ENCODE results near the gene ACER1. TPM values are rescaled to one million over a fixed set of nuclear protein-coding genes. Genes with fewer than 3 reads are reported as not detected.
"Not testable (repeated sequence)": the region's sequence is repeated elsewhere in the genome, so short reads cannot be mapped to it uniquely, and the experiment has no call there.

ACER1 gene
- polyA plus RNA-seq, 1 of the 3 experiments (the other 2 are of a cell fraction) = not detected

DNA sequence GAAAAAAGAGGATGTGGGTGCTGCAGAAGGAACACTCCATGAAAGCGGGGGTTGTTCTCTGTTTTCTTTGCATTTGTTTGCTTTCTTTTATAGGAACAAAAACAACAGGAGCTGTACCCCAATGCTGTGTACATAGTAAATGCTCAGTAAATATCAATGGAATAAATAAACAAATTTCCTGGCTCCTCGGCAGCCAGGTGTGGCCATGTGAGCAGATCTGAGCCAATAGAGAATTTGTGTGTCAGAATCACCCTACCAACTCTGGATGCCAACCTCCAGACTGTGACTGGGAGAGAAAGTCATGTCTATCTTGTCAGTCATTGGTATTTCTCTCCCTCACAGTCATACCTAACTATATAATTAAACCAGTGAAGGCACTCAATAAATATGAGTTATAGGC, 17.3 kb upstream of the ACER1 start:
- H3K4me2 ChIP-seq = no peak overlapping the region
- CTCF ChIA-PET = no interaction called here

DNA sequence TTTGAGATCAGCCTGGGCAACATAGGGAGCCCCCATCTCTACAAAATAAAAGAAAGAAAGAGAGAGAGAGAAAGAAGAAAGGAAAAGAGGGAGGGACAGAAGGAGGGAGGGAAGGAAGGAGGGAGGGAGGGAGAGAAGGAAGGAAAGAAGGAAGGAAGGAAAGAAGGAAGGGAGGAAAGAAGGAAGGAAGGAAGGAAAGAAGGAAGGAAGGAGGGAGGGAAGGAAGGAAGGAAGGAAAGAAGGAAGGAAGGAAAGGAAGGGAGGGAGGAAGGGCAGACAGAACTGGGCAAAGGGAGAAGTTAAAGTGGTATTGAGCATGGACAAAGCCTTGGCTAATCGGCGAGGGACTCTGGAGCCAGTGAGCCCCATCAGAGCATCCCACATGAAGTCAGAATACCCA, 15.9 kb upstream of the ACER1 start:
- H3K36me3 ChIP-seq (replicated peaks in 1 of 2; ENCODE audit: control insufficient read depth in 1 of 2, insufficient read depth in 2 of 2, low read length in 1 of 2); H3K27me3 ChIP-seq (ENCODE audit: insufficient read depth); H2AFZ ChIP-seq (ENCODE audit: low read depth); H3K4me3 ChIP-seq (ENCODE audit: low read depth in 2 of 2, low read length in 1 of 2); H3K4me1 ChIP-seq (ENCODE audit: control insufficient read depth in 1 of 2, insufficient read depth in 2 of 2, low read depth in 1 of 2, low read length in 1 of 2); DNase-seq; H4K20me1 ChIP-seq (ENCODE audit: insufficient read depth); H3K9me2 ChIP-seq; CTCF ChIA-PET; H3K9me3 ChIP-seq; H3F3A ChIP-seq (replicated peaks; ENCODE audit: insufficient read depth); POLR2A ChIA-PET; H3K79me2 ChIP-seq (ENCODE audit: insufficient read depth); H3K4me2 ChIP-seq; H3K27ac ChIP-seq (ENCODE audit: low read depth in 2 of 2, low read length in 1 of 2); H3K9ac ChIP-seq: not testable (repeated sequence)
- WGBS (ENCODE audit: low lambda C conversion rate) = 13% methylated on average over 2 of the region's 2 CpGs

More for the DNA sequence above, 17.3 kb upstream of the ACER1 start:
- no peaks in the 10 kb centered on the region for H3K36me3 ChIP-seq (replicated peaks in 1 of 2; ENCODE audit: control insufficient read depth in 1 of 2, insufficient read depth in 2 of 2, low read length in 1 of 2)
- no peak overlapping the region for H3K4me3 ChIP-seq (ENCODE audit: low read depth in 2 of 2, low read length in 1 of 2)
- no peak for TF ChIP-seq POLR2AphosphoS5 (IDR thresholded peaks at IDR 0.05; ENCODE audit: low read depth, low read length)
- no peak for TF ChIP-seq GABPA (IDR thresholded peaks at IDR 0.05; ENCODE audit: low read depth)
- TF ChIP-seq TEAD4 (IDR thresholded peaks at IDR 0.05; ENCODE audit: borderline replicate concordance, insufficient read depth) = no peak
- no peak for TF ChIP-seq SIN3A (IDR thresholded peaks at IDR 0.05; ENCODE audit: borderline replicate concordance, low read depth, low read length)
- no peak for TF ChIP-seq MEF2A (IDR thresholded peaks at IDR 0.05; ENCODE audit: borderline replicate concordance, low read depth)
- TF ChIP-seq, protein P1, sequence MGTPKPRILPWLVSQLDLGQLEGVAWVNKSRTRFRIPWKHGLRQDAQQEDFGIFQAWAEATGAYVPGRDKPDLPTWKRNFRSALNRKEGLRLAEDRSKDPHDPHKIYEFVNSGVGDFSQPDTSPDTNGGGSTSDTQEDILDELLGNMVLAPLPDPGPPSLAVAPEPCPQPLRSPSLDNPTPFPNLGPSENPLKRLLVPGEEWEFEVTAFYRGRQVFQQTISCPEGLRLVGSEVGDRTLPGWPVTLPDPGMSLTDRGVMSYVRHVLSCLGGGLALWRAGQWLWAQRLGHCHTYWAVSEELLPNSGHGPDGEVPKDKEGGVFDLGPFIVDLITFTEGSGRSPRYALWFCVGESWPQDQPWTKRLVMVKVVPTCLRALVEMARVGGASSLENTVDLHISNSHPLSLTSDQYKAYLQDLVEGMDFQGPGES (IDR thresholded peaks at IDR 0.05; ENCODE audit: low read depth, low read length) = no peak
- no peak for TF ChIP-seq CHD2 (IDR thresholded peaks at IDR 0.05; ENCODE audit: low read length, partially characterized antibody)
- H3K27me3 ChIP-seq (ENCODE audit: insufficient read depth) = no peaks in the 10 kb centered on the region; the same call in 1 of the 2 replicates
- WGBS (ENCODE audit: low lambda C conversion rate) = 21% methylated on average over 2 of the region's 2 CpGs
- no peaks in the 10 kb centered on the region for H3K79me2 ChIP-seq (ENCODE audit: insufficient read depth)
- H3K9me3 ChIP-seq = no peaks in the 10 kb centered on the region
- H3K9me2 ChIP-seq = no peaks in the 10 kb centered on the region
- no peak overlapping the region for H3K9ac ChIP-seq
- no peak overlapping the region for H3K27ac ChIP-seq (ENCODE audit: low read depth in 2 of 2, low read length in 1 of 2)
- no peaks in the 10 kb centered on the region for H4K20me1 ChIP-seq (ENCODE audit: insufficient read depth)
- no peak overlapping the region for H2AFZ ChIP-seq (ENCODE audit: low read depth)
- POLR2A ChIA-PET = no interaction called here
- no peaks in the 10 kb centered on the region for H3F3A ChIP-seq (replicated peaks; ENCODE audit: insufficient read depth)
- no peaks in the 10 kb centered on the region for H3K4me1 ChIP-seq (ENCODE audit: control insufficient read depth in 1 of 2, insufficient read depth in 2 of 2, low read depth in 1 of 2, low read length in 1 of 2)
- DNase-seq = no peak

DNA sequence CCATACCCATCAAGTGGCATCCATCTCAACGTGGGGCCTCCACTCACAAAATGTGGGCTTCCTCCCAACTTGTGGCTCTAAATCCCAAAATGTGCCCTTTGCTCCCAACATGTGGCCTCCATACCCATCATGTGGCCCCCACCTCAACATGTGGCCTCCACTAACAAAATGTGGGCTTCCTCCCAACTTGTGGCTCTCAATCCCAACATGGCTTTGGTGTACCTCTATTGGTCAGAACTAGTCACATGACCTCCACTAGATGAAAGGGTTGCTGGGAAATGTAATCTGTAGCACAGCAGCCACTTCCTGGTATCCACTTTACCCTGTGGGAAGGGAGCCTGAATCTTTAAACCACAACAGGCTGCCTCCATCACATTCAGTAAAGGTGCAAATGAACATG, 10.1 kb upstream of the ACER1 start:
- Histone ChIP-seq H2AFZ (ENCODE audit: low read depth) (no peak overlapping the region), H4K20me1 (ENCODE audit: insufficient read depth) (no peaks in the 10 kb centered on the region), H3K27ac (ENCODE audit: low read depth in 2 of 2, low read length in 1 of 2) (no peak overlapping the region), H3K79me2 (ENCODE audit: insufficient read depth) (no peaks in the 10 kb centered on the region), H3K4me2 (no peak overlapping the region), H3K27me3 (ENCODE audit: insufficient read depth) (no peaks in the 10 kb centered on the region; the same call in 1 of the 2 replicates), H3K9me2 (no peaks in the 10 kb centered on the region), H3K4me1 (ENCODE audit: control insufficient read depth in 1 of 2, insufficient read depth in 2 of 2, low read depth in 1 of 2, low read length in 1 of 2) (no peaks in the 10 kb centered on the region), H3K9ac (no peak overlapping the region), H3F3A (replicated peaks; ENCODE audit: insufficient read depth) (no peaks in the 10 kb centered on the region), H3K9me3 (no peaks in the 10 kb centered on the region), H3K36me3 (replicated peaks in 1 of 2; ENCODE audit: control insufficient read depth in 1 of 2, insufficient read depth in 2 of 2, low read length in 1 of 2) (no peaks in the 10 kb centered on the region), H3K4me3 (ENCODE audit: low read depth in 2 of 2, low read length in 1 of 2) (no peak overlapping the region)
- 59% methylated on average over 1 of the region's 1 CpG for WGBS (ENCODE audit: low lambda C conversion rate)
- ChIA-PET POLR2A (no interaction called here), CTCF (no interaction called here)
- TF ChIP-seq, protein P2, sequence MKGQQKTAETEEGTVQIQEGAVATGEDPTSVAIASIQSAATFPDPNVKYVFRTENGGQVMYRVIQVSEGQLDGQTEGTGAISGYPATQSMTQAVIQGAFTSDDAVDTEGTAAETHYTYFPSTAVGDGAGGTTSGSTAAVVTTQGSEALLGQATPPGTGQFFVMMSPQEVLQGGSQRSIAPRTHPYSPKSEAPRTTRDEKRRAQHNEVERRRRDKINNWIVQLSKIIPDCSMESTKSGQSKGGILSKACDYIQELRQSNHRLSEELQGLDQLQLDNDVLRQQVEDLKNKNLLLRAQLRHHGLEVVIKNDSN (IDR thresholded peaks at IDR 0.05; ENCODE audit: borderline replicate concordance, low read depth) = peak; percentile 33; the same call in 1 of the 2 replicates
- TF ChIP-seq, protein P3, sequence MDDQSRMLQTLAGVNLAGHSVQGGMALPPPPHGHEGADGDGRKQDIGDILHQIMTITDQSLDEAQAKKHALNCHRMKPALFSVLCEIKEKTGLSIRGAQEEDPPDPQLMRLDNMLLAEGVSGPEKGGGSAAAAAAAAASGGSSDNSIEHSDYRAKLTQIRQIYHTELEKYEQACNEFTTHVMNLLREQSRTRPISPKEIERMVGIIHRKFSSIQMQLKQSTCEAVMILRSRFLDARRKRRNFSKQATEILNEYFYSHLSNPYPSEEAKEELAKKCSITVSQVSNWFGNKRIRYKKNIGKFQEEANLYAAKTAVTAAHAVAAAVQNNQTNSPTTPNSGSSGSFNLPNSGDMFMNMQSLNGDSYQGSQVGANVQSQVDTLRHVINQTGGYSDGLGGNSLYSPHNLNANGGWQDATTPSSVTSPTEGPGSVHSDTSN (IDR thresholded peaks at IDR 0.05) = no peak
- no peak for DNase-seq

Data from SK-N-SH (cell line).